GM19023 (cell line): ENCODE results near the gene NFIX.

Experiments used
- ATAC-seq: cut with Tn5 transposase; IDR thresholded peaks from one replicate; pipeline ENCODE4 v1.9.1; 2021; ENCODE audit warnings: mild to moderate bottlenecking, moderate library complexity; ENCODE audit not compliant: unreplicated experiment

NFIX gene

GRCh38 chr19:13139633-13140311, 144.5 kb downstream of the NFIX start:
- ATAC-seq, result no peak

GRCh38 chr19:13146763-13147563, 151.7 kb downstream of the NFIX start:
- no peak for ATAC-seq
